ENCODE measurements around the gene MAST4.

DNA sequence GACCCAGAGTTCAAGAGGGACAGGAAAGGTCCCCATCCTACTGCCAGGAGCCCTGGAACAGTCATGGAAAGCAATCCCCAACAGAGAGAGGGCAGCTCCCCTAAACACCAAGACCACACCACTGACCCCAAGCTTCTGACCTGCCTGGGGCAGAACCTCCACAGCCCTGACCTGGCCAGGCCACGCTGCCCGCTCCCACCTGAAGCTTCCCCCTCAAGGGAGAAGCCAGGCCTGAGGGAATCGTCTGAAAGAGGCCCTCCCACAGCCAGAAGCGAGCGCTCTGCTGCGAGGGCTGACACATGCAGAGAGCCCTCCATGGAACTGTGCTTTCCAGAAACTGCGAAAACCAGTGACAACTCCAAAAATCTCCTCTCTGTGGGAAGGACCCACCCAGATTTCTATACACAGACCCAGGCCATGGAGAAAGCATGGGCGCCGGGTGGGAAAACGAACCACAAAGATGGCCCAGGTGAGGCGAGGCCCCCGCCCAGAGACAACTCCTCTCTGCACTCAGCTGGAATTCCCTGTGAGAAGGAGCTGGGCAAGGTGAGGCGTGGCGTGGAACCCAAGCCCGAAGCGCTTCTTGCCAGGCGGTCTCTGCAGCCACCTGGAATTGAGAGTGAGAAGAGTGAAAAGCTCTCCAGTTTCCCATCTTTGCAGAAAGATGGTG lies 568.8 kb downstream of the MAST4 start:
- TF ChIP-seq CTCF (CRISPR knock-in tag; IDR thresholded peaks at IDR 0.05) (no peak), PRMT3 (CRISPR knock-in tag; IDR thresholded peaks at IDR 0.05; ENCODE audit: borderline replicate concordance, low read depth) (no peak), EZH2 (conservative IDR thresholded peaks at IDR 0.05; ENCODE audit: low read depth, low read length) (no peak), TAF1 (CRISPR knock-in tag; IDR thresholded peaks at IDR 0.05) (no peak), ZNF282 (IDR thresholded peaks at IDR 0.05; ENCODE audit: partially characterized antibody) (no peak), JUN (CRISPR knock-in tag; IDR thresholded peaks at IDR 0.05) (no peak), TRIM24 (CRISPR knock-in tag; IDR thresholded peaks at IDR 0.05) (no peak), ZSCAN30 (CRISPR knock-in tag; IDR thresholded peaks at IDR 0.05) (no peak)
- TF ChIP-seq, protein P1, sequence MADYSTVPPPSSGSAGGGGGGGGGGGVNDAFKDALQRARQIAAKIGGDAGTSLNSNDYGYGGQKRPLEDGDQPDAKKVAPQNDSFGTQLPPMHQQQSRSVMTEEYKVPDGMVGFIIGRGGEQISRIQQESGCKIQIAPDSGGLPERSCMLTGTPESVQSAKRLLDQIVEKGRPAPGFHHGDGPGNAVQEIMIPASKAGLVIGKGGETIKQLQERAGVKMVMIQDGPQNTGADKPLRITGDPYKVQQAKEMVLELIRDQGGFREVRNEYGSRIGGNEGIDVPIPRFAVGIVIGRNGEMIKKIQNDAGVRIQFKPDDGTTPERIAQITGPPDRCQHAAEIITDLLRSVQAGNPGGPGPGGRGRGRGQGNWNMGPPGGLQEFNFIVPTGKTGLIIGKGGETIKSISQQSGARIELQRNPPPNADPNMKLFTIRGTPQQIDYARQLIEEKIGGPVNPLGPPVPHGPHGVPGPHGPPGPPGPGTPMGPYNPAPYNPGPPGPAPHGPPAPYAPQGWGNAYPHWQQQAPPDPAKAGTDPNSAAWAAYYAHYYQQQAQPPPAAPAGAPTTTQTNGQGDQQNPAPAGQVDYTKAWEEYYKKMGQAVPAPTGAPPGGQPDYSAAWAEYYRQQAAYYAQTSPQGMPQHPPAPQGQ (CRISPR knock-in tag; IDR thresholded peaks at IDR 0.05; ENCODE audit: borderline replicate concordance) = no peak
- TF ChIP-seq, protein P2, sequence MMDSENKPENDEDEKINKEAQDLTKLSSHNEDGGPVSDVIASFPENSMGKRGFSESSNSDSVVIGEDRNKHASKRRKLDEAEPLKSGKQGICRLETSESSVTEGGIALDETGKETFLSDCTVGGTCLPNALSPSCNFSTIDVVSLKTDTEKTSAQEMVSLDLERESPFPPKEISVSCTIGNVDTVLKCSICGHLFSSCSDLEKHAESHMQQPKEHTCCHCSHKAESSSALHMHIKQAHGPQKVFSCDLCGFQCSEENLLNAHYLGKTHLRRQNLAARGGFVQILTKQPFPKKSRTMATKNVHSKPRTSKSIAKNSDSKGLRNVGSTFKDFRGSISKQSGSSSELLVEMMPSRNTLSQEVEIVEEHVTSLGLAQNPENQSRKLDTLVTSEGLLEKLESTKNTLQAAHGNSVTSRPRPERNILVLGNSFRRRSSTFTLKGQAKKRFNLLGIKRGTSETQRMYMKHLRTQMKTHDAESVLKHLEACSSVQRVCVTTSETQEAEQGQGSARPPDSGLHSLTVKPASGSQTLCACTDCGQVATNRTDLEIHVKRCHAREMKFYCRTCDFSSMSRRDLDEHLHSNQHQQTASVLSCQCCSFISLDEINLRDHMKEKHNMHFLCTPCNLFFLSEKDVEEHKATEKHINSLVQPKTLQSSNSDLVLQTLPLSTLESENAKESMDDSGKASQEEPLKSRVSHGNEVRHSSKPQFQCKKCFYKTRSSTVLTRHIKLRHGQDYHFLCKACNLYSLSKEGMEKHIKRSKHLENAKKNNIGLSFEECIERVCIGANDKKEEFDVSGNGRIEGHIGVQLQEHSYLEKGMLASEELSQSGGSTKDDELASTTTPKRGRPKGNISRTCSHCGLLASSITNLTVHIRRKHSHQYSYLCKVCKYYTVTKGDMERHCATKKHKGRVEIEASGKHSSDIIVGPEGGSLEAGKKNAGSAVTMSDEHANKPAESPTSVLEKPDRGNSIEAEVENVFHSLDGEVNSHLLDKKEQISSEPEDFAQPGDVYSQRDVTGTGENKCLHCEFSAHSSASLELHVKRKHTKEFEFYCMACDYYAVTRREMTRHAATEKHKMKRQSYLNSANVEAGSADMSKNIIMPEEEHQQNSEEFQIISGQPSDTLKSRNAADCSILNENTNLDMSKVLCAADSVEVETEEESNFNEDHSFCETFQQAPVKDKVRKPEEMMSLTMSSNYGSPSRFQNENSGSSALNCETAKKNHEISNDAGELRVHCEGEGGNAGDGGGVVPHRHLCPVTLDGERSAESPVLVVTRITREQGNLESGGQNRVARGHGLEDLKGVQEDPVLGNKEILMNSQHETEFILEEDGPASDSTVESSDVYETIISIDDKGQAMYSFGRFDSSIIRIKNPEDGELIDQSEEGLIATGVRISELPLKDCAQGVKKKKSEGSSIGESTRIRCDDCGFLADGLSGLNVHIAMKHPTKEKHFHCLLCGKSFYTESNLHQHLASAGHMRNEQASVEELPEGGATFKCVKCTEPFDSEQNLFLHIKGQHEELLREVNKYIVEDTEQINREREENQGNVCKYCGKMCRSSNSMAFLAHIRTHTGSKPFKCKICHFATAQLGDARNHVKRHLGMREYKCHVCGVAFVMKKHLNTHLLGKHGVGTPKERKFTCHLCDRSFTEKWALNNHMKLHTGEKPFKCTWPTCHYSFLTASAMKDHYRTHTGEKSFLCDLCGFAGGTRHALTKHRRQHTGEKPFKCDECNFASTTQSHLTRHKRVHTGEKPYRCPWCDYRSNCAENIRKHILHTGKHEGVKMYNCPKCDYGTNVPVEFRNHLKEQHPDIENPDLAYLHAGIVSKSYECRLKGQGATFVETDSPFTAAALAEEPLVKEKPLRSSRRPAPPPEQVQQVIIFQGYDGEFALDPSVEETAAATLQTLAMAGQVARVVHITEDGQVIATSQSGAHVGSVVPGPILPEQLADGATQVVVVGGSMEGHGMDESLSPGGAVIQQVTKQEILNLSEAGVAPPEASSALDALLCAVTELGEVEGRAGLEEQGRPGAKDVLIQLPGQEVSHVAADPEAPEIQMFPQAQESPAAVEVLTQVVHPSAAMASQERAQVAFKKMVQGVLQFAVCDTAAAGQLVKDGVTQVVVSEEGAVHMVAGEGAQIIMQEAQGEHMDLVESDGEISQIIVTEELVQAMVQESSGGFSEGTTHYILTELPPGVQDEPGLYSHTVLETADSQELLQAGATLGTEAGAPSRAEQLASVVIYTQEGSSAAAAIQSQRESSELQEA (CRISPR knock-in tag; IDR thresholded peaks at IDR 0.05; ENCODE audit: not compliant biosample characterization) = no peak
- TF ChIP-seq, protein P3, sequence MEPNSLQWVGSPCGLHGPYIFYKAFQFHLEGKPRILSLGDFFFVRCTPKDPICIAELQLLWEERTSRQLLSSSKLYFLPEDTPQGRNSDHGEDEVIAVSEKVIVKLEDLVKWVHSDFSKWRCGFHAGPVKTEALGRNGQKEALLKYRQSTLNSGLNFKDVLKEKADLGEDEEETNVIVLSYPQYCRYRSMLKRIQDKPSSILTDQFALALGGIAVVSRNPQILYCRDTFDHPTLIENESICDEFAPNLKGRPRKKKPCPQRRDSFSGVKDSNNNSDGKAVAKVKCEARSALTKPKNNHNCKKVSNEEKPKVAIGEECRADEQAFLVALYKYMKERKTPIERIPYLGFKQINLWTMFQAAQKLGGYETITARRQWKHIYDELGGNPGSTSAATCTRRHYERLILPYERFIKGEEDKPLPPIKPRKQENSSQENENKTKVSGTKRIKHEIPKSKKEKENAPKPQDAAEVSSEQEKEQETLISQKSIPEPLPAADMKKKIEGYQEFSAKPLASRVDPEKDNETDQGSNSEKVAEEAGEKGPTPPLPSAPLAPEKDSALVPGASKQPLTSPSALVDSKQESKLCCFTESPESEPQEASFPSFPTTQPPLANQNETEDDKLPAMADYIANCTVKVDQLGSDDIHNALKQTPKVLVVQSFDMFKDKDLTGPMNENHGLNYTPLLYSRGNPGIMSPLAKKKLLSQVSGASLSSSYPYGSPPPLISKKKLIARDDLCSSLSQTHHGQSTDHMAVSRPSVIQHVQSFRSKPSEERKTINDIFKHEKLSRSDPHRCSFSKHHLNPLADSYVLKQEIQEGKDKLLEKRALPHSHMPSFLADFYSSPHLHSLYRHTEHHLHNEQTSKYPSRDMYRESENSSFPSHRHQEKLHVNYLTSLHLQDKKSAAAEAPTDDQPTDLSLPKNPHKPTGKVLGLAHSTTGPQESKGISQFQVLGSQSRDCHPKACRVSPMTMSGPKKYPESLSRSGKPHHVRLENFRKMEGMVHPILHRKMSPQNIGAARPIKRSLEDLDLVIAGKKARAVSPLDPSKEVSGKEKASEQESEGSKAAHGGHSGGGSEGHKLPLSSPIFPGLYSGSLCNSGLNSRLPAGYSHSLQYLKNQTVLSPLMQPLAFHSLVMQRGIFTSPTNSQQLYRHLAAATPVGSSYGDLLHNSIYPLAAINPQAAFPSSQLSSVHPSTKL (CRISPR knock-in tag; IDR thresholded peaks at IDR 0.05) = no peak

Data from HepG2 (cell line).